Omental fat pad (tissue), 4 donors: Measurements from ENCODE around the gene RAB17. TPM values are rescaled to one million over a fixed set of nuclear protein-coding genes. Genes with fewer than 3 reads are reported as not detected.

ENCODE experiments used
- ATAC-seq: fragments of 150-250 bp; one replicate; pipeline ENCODE4 v1.9.1; 2016; ENCODE audit warnings: mild to moderate bottlenecking, moderate library complexity; ENCODE audit not compliant: low FRiP score
- DNase-seq: peaks from one replicate; pipeline ENCODE4 v3.0.0-alpha.2; 2019; ENCODE audit warnings: low spot score
- CTCF ChIP-seq, 3 donors: fragments of 450-650 bp; IDR thresholded peaks; one replicate each; pipeline ENCODE4 v1.5.1; 2016 to 2017; ENCODE audit warnings: antibody characterized with exemption in 3 of 3, mild to moderate bottlenecking in 3 of 3, moderate library complexity in 2 of 3
- total RNA-seq, 4 donors: library from RNA; depleted of rRNA; stranded (reverse); fragments of >200 nt; gene quantifications; one replicate each; pipeline ENCODE4 v1.1.0, GENCODE V29; 2016

RAB17 gene
- total RNA-seq, 4 donors from 2014 or later: 0.84 to 8.6 (median 3.5) TPM; not detected in 1

GRCh38 chr2:237592425-237592980 lies 2.0 kb upstream of the RAB17 start:
- no peak for DNase-seq

GRCh38 chr2:237591141-237591881 lies 777 bp upstream of the RAB17 start:
- TF ChIP-seq CTCF (IDR thresholded peaks at IDR 0.05): no peak
- DNase-seq: no peak
- no peak for ATAC-seq

More at GRCh38 chr2:237592425-237592980, 2.0 kb upstream of the RAB17 start:
- no peak for TF ChIP-seq CTCF (IDR thresholded peaks at IDR 0.05)
- no peak for ATAC-seq

- no peak for TF ChIP-seq CTCF (IDR thresholded peaks at IDR 0.05)
- ATAC-seq: no peak
- no peak for DNase-seq
Observed at GRCh38 chr2:237588044-237588696, 2.4 kb downstream of the RAB17 start.

- no peak for TF ChIP-seq CTCF (IDR thresholded peaks at IDR 0.05)
- DNase-seq (no peak), ATAC-seq (no peak)
Observed at GRCh38 chr2:237585590-237586221, 4.8 kb downstream of the RAB17 start.

GRCh38 chr2:237583385-237584295 lies 6.9 kb downstream of the RAB17 start:
- TF ChIP-seq CTCF (IDR thresholded peaks at IDR 0.05): no peak
- ATAC-seq: no peak
- DNase-seq: no peak
